OCI-LY7 (cell line): Measurements from ENCODE around the gene SLCO2B1. TPM values are rescaled to one million over a fixed set of nuclear protein-coding genes. Genes with fewer than 3 reads are reported as not detected.

Experiments used
- BruUV-seq: library from RNA; stranded (reverse); fragments of 400-500 nt; replicated peaks from 2 replicates; lab custom pipeline; 2021; lab: Mats Ljungman, UMichigan
- CTCF ChIA-PET: fragments of 300-600 bp; sonication (Branson Sonifier 250); formaldehyde crosslinking; loops from one replicate; lab custom pipeline; 2022; ENCODE audit warnings: antibody characterized with exemption; ENCODE audit not compliant: unreplicated experiment; lab: Charles Lee
- POLR2A ChIA-PET: fragments of 300-600 bp; sonication (Branson Sonifier 250); formaldehyde crosslinking; loops from one replicate; lab custom pipeline; 2022; ENCODE audit warnings: antibody characterized with exemption; lab: Charles Lee
- DNase-seq: peaks from one replicate; pipeline ENCODE4 v3.0.0-alpha.2; 2015; ENCODE audit warnings: low spot score
- H2AFZ ChIP-seq: fragments of 200-600 bp; sonication (generic), shearing (Covaris generic); 2 replicates; pipeline ENCODE4 v1.6.1; 2014; ENCODE audit warnings: mild to moderate bottlenecking, antibody characterized with exemption, low read length, moderate library complexity
- H3K27ac ChIP-seq: fragments of 200-600 bp; sonication (generic); 2 replicates; pipeline ENCODE4 v1.5.1; 2014; ENCODE audit warnings: mixed run types, low read depth, mild to moderate bottlenecking, moderate library complexity, low read length, inconsistent platforms; ENCODE audit not compliant: poor library complexity, severe bottlenecking
- H3K36me3 ChIP-seq: fragments of 200-600 bp; sonication (generic); 2 replicates; pipeline ENCODE4 v1.6.1; 2014; ENCODE audit warnings: mild to moderate bottlenecking, antibody characterized with exemption, low read length, moderate library complexity, mixed read lengths; ENCODE audit not compliant: insufficient read depth
- H3K4me1 ChIP-seq: fragments of 200-600 bp; sonication (generic); 2 replicates; pipeline ENCODE4 v1.5.1; 2014; ENCODE audit warnings: mild to moderate bottlenecking, low read length; ENCODE audit not compliant: insufficient read depth, poor library complexity, severe bottlenecking
- H3K4me2 ChIP-seq: fragments of 200-600 bp; sonication (generic); 2 replicates; pipeline ENCODE4 v1.6.1; 2014; ENCODE audit warnings: mild to moderate bottlenecking, low read length
- H3K4me3 ChIP-seq: fragments of 200-600 bp; sonication (generic); 2 replicates; pipeline ENCODE4 v1.5.1; 2014; ENCODE audit warnings: mild to moderate bottlenecking, low read depth, low read length; ENCODE audit not compliant: poor library complexity, severe bottlenecking
- H3K79me2 ChIP-seq: fragments of 200-600 bp; sonication (generic); 2 replicates; pipeline ENCODE4 v1.6.1; 2016; ENCODE audit warnings: low read depth, mild to moderate bottlenecking, low read length, moderate library complexity, mixed read lengths; ENCODE audit not compliant: insufficient read depth
- H3K9me2 ChIP-seq: fragments of 200-600 bp; sonication (generic); 2 replicates; pipeline ENCODE4 v1.6.1; 2016; ENCODE audit warnings: mild to moderate bottlenecking, low read length, mixed read lengths; ENCODE audit not compliant: insufficient read depth
- H3K9me3 ChIP-seq: fragments of 200-600 bp; sonication (generic); 2 replicates; pipeline ENCODE4 v1.6.1; 2014; ENCODE audit warnings: mild to moderate bottlenecking, mixed run types, low read length, mixed read lengths
- H4K20me1 ChIP-seq: fragments of 200-600 bp; sonication (generic); 2 replicates; pipeline ENCODE4 v1.6.1; 2014; ENCODE audit warnings: mild to moderate bottlenecking, antibody characterized with exemption, low read length, moderate library complexity, mixed read lengths; ENCODE audit not compliant: insufficient read depth
- CTCF ChIP-seq: fragments of 200-600 bp; sonication (generic); conservative IDR thresholded peaks from 2 replicates; pipeline ENCODE4 v1.5.1; 2014; ENCODE audit warnings: mild to moderate bottlenecking, antibody characterized with exemption, low read length, moderate library complexity, mixed read lengths
- EZH2phosphoT487 ChIP-seq: fragments of 200-600 bp; sonication (generic); IDR thresholded peaks from 2 replicates; pipeline ENCODE4 v1.6.1; 2018; ENCODE audit warnings: low read depth, borderline replicate concordance, mild to moderate bottlenecking, mixed run types, antibody characterized with exemption, low read length, moderate library complexity, mixed read lengths
- intact Hi-C: fragments of 100-400 bp; cut with micrococcal nuclease; formaldehyde crosslinking; loops from one replicate; pipeline ENCODE4 v1.10.0; 2022; ENCODE audit not compliant: unreplicated experiment
- total RNA-seq, 2 experiments: library from RNA; depleted of rRNA in 1 of 2; stranded (reverse); fragments of >200 nt in 1 of 2; shearing (Covaris generic) in 1 of 2; gene quantifications; 2 replicates each; pipeline ENCODE4 v1.2.3, GENCODE V29; 2014 to 2022

The SLCO2B1 gene
- total RNA-seq, 2 experiments from 2014 or later = 0.03 TPM; not detected in 1

- no peak overlapping the region for H3K27ac ChIP-seq
- peaks cover 8% of the 10 kb centered on the region for H3K4me1 ChIP-seq
- no peaks in the 10 kb centered on the region for H3K9me2 ChIP-seq
- no peak overlapping the region for H3K4me2 ChIP-seq
- no peaks in the 10 kb centered on the region for H4K20me1 ChIP-seq
- H3K9me3 ChIP-seq = no peaks in the 10 kb centered on the region
- POLR2A ChIA-PET = no interaction called here
- no TSS peak for BruUV-seq
- CTCF ChIA-PET = no interaction called here
- no peak for TF ChIP-seq EZH2phosphoT487
- no peak overlapping the region for H3K4me3 ChIP-seq
- intact Hi-C loops = no loop called here
- H3K36me3 ChIP-seq = no peaks in the 10 kb centered on the region
- H2AFZ ChIP-seq = no peak overlapping the region
- no peak for DNase-seq
- no peaks in the 10 kb centered on the region for H3K79me2 ChIP-seq
Observed at GRCh38 chr11:75200531-75200930, 49.6 kb downstream of the SLCO2B1 start.

- TF ChIP-seq CTCF = no peak
- TF ChIP-seq EZH2phosphoT487 = no peak
- CTCF ChIA-PET = no interaction called here
- intact Hi-C loops = no loop called here
Observed at GRCh38 chr11:75201771-75202170, 50.9 kb downstream of the SLCO2B1 start.

GRCh38 chr11:75202195-75202594 lies 51.3 kb downstream of the SLCO2B1 start:
- no peaks in the 10 kb centered on the region for H4K20me1 ChIP-seq
- H3K36me3 ChIP-seq = no peaks in the 10 kb centered on the region
- ChIA-PET POLR2A (interaction anchor here (1.4 kb wide), 1 partner anchor 10 kb away, joined by 3 read pairs; no protein-coding TSS in a partner anchor), CTCF (no interaction called here)
- peaks cover 8% of the 10 kb centered on the region for H3K4me1 ChIP-seq
- no peak overlapping the region for H2AFZ ChIP-seq
- no peak overlapping the region for H3K27ac ChIP-seq
- no peak overlapping the region for H3K4me2 ChIP-seq
- intact Hi-C loops = no loop called here
- H3K9me3 ChIP-seq = no peaks in the 10 kb centered on the region
- BruUV-seq = no TSS peak
- TF ChIP-seq CTCF (no peak), EZH2phosphoT487 (no peak)
- H3K4me3 ChIP-seq = no peak overlapping the region
- no peaks in the 10 kb centered on the region for H3K79me2 ChIP-seq
- no peak for DNase-seq
- H3K9me2 ChIP-seq = no peaks in the 10 kb centered on the region

More at GRCh38 chr11:75201771-75202170, 50.9 kb downstream of the SLCO2B1 start:
- no TSS peak for BruUV-seq
- H4K20me1 ChIP-seq = no peaks in the 10 kb centered on the region
- H3K36me3 ChIP-seq = no peaks in the 10 kb centered on the region
- POLR2A ChIA-PET = interaction anchor here (1.4 kb wide), 1 partner anchor 11 kb away, joined by 3 read pairs; no protein-coding TSS in a partner anchor
- no peaks in the 10 kb centered on the region for H3K9me2 ChIP-seq
- H3K27ac ChIP-seq = no peak overlapping the region
- H3K9me3 ChIP-seq = no peaks in the 10 kb centered on the region
- H3K4me3 ChIP-seq = no peak overlapping the region
- DNase-seq = no peak
- no peak overlapping the region for H2AFZ ChIP-seq
- H3K4me2 ChIP-seq = no peak overlapping the region
- H3K4me1 ChIP-seq = peaks cover 8% of the 10 kb centered on the region
- no peaks in the 10 kb centered on the region for H3K79me2 ChIP-seq
